PFSK-1 (cell line): ENCODE results near the gene LMNTD2.

ENCODE experiments used
- FOXP2 ChIP-seq: optimal IDR thresholded peaks from 2 replicates; pipeline ENCODE3; 2011; ENCODE audit warnings: borderline replicate concordance, control low read depth, inconsistent platforms; ENCODE audit not compliant: insufficient read depth; ENCODE audit errors: extremely low read length, extremely low read depth
- POLR2AphosphoS5 ChIP-seq: IDR thresholded peaks from 2 replicates; pipeline ENCODE4 v1.6.1; 2012; ENCODE audit warnings: low read depth, mild to moderate bottlenecking, control low read depth, low read length, moderate library complexity
- SIN3A ChIP-seq: IDR thresholded peaks from 2 replicates; pipeline ENCODE4 v1.6.1; 2012; ENCODE audit warnings: mild to moderate bottlenecking, low read length, moderate library complexity, borderline replicate concordance; ENCODE audit not compliant: insufficient read depth
- TAF1 ChIP-seq: IDR thresholded peaks from 2 replicates; pipeline ENCODE4 v1.6.1; 2012; ENCODE audit warnings: low read length, control low read depth, borderline replicate concordance; ENCODE audit not compliant: insufficient read depth
- TF ChIP-seq, protein P1 (sequence below), 2 experiments: IDR thresholded peaks; 2 replicates each; pipeline versions ENCODE4 v1.6.1 to v1.8.0; 2011 to 2012; ENCODE audit warnings: low read depth in 2 of 2, low read length in 2 of 2, control low read depth in 1 of 2, inconsistent platforms in 1 of 2, mild to moderate bottlenecking in 1 of 2, moderate library complexity in 1 of 2; ENCODE audit not compliant: insufficient read depth in 1 of 2

LMNTD2 gene

DNA sequence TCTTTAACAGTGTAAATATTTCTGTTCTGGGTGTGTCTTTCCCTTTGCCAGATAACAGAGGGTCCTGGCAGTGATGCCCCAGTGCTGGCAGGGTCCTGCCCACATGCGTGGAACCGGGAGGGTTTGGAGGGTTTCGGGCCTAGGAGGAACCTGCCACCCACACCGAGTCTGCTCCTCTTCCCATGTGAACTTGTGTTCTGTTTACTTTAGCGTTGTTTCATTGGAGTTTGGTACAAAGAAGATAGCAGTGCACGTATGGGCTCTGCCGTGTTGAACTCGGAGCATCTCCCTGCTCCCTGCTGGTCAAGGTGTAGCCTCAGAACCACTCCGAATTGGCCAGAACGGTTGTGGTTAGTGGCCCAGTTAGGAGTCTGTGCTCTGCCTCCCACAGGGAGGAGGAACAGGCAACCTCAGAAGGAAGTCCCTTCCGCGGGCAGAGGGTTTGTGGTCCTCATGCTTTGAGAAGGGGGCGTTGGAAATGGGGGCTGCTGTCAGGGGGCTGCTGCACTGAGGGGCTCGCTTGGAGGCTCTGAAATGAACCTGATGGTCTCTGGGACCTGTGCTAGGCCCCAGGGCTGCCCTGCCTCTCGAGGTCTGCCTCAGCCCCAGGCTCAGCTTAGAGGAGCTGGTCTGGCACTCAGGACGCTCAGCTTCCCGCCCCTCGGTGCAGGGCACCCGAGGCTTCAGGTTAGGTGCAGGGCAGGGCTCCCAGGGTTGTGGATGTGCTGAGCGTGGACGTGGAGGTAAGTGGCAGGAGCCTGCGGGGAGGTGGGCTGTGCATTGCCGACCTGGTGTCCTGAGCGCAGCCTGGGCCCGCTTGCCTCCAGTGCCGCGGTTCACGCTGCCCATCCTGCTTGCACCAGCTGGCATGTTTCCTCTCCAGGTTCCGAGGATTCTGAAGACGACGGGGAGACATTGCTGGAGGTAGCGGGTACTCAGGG lies 26.1 kb upstream of the LMNTD2 start:
- no peak for TF ChIP-seq FOXP2
- no peak for TF ChIP-seq TAF1
- TF ChIP-seq POLR2AphosphoS5, result no peak
- no peak for TF ChIP-seq SIN3A
- TF ChIP-seq, protein P1, sequence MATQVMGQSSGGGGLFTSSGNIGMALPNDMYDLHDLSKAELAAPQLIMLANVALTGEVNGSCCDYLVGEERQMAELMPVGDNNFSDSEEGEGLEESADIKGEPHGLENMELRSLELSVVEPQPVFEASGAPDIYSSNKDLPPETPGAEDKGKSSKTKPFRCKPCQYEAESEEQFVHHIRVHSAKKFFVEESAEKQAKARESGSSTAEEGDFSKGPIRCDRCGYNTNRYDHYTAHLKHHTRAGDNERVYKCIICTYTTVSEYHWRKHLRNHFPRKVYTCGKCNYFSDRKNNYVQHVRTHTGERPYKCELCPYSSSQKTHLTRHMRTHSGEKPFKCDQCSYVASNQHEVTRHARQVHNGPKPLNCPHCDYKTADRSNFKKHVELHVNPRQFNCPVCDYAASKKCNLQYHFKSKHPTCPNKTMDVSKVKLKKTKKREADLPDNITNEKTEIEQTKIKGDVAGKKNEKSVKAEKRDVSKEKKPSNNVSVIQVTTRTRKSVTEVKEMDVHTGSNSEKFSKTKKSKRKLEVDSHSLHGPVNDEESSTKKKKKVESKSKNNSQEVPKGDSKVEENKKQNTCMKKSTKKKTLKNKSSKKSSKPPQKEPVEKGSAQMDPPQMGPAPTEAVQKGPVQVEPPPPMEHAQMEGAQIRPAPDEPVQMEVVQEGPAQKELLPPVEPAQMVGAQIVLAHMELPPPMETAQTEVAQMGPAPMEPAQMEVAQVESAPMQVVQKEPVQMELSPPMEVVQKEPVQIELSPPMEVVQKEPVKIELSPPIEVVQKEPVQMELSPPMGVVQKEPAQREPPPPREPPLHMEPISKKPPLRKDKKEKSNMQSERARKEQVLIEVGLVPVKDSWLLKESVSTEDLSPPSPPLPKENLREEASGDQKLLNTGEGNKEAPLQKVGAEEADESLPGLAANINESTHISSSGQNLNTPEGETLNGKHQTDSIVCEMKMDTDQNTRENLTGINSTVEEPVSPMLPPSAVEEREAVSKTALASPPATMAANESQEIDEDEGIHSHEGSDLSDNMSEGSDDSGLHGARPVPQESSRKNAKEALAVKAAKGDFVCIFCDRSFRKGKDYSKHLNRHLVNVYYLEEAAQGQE (IDR thresholded peaks at IDR 0.05; ENCODE audit: insufficient read depth in 1 of 2, low read depth in 2 of 2, low read length in 2 of 2), result no peak

DNA sequence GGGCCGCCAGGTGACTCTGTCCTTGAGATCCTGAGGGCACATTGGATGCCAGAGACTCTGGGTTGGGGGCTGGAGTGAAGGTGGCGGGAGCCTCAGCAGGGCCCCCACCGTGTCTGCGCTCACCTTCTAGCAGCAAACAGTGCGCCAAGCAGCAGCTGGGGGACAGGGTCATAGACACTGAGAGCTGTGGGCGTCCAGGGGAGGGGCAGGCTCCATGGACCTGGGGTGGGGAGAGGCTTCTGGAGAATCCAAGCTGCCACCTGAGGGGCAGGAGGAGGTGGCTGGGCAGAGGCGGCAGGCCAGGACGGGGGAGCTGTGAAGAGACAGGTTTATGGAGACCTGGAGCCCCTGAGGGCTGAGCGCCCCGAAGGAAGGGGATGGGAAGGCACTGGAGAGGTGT lies 23.7 kb upstream of the LMNTD2 start:
- TF ChIP-seq, protein P1 (IDR thresholded peaks at IDR 0.05; ENCODE audit: insufficient read depth in 1 of 2, low read depth in 2 of 2, low read length in 2 of 2), result no peak
- TF ChIP-seq SIN3A (no peak), FOXP2 (no peak), TAF1 (no peak), POLR2AphosphoS5 (no peak)

DNA sequence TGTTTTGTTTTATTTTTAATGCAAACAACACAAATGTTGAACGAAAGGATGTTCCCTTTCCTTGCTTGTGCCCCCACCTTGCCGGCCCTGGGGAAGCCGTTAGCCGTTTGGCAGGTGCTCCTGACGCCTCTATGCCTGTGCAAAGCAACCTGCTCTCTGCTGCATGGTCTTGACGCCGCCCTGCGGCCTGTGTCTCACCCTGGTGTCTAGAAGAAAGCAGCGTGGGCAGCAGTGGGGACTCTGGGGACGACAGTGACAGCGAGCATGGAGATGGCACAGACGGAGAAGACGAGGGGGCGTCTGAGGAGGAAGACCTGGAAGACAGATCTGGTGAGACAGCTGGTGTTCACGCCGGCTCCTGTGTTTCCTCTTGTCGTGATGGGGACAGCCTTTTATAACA lies 21.2 kb upstream of the LMNTD2 start:
- TF ChIP-seq SIN3A (no peak), FOXP2 (no peak)

DNA sequence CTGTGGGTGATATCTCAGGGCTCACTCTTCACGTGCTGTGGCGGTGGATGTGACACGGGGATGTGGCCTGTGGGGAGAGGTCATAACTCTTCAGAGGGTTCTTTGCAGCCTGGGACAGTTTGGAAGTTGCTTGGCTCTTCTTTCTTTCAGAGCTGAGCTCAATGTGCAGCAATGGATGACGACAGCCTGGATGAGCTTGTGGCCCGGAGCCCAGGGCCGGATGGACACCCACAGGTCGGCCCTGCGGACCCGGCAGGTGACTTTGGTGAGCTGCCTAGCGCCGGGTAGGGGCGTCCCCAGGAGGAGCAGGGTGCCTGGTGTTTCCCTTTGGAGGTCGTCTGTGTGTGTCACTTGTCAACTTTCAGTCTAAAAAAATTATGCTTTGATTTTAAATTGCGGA lies 20.8 kb upstream of the LMNTD2 start:
- TF ChIP-seq, protein P1 (IDR thresholded peaks at IDR 0.05; ENCODE audit: insufficient read depth in 1 of 2, low read depth in 2 of 2, low read length in 2 of 2), result no peak
- TF ChIP-seq FOXP2, result no peak
- no peak for TF ChIP-seq TAF1
- no peak for TF ChIP-seq POLR2AphosphoS5
- TF ChIP-seq SIN3A, result no peak

DNA sequence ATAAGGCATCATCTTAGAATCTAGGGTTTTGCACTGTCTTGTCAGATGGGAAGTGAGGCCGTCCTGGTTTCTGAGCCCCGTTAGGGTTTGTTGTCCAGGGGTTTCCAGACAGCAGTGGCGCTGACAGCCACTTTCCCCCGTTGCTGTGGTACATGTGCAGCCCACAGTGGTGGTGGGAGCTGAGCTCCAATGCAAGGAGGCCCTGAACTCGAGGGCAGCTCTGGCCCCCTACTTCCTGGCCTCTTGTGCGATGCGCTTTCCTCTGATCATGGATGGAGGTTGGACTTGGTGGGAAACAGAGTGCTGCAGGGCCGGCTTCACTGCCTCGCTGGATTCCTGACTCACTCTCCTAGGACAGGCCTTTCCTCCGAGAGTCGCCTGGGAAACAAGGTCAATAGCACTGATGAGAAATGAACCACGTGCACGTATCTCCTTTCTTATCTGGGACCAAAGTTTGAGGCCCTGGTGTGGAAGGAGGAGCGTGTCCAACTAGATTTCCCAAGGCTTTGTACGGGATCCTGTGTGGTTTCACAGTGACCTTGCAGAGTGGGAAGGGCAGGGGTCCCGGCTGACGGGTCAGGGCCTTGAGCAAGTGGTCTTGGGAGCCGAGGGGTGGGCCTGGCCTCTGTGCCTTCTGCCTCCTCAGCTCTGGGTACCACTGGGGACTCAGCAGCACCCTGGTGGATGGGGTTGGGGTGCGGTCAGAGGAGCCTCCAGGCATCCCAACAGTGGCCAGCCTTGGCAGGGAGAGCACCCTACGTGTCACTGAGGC lies 19.5 kb upstream of the LMNTD2 start:
- TF ChIP-seq POLR2AphosphoS5 (no peak), SIN3A (no peak), FOXP2 (no peak), TAF1 (no peak)
- TF ChIP-seq, protein P1 (IDR thresholded peaks at IDR 0.05; ENCODE audit: insufficient read depth in 1 of 2, low read depth in 2 of 2, low read length in 2 of 2), result no peak
